ENCODE results near the gene SUPT3H. TPM values are rescaled to one million over a fixed set of nuclear protein-coding genes. Genes with fewer than 3 reads are reported as not detected.

SUPT3H gene
- total RNA-seq, 6 experiments from 2014 or later, result 5.6 to 8.2 (median 6.5) TPM

- DNase-seq, result no peak
- Mint-ChIP-seq H3K27me3 (ENCODE audit: insufficient read depth) (no peaks in the 10 kb centered on the region; the same call in 1 of the 2 replicates), H3K9me3 (no peaks in the 10 kb centered on the region), H3K4me1 (ENCODE audit: low read depth) (no peaks in the 10 kb centered on the region), H3K27ac (no peak overlapping the region), H3K36me3 (ENCODE audit: low read depth) (no peaks in the 10 kb centered on the region), H3K4me3 (no peak overlapping the region)
- no peak for TF ChIP-seq CTCF (IDR thresholded peaks at IDR 0.05)
Measured at GRCh38 chr6:44849806-44850205, 527.9 kb downstream of the SUPT3H start.

GRCh38 chr6:44843734-44844133, 534.0 kb downstream of the SUPT3H start:
- Mint-ChIP-seq H3K4me1 (ENCODE audit: low read depth) (no peaks in the 10 kb centered on the region), H3K4me3 (no peak overlapping the region), H3K27ac (no peak overlapping the region), H3K36me3 (ENCODE audit: low read depth) (no peaks in the 10 kb centered on the region), H3K27me3 (ENCODE audit: insufficient read depth) (no peaks in the 10 kb centered on the region; the same call in 1 of the 2 replicates), H3K9me3 (no peaks in the 10 kb centered on the region)
- TF ChIP-seq CTCF (IDR thresholded peaks at IDR 0.05), result no peak
- no peak for DNase-seq

- Mint-ChIP-seq H3K4me3 (no peak overlapping the region), H3K27me3 (ENCODE audit: insufficient read depth) (no peaks in the 10 kb centered on the region; the same call in 1 of the 2 replicates), H3K36me3 (ENCODE audit: low read depth) (no peaks in the 10 kb centered on the region), H3K9me3 (no peaks in the 10 kb centered on the region), H3K27ac (no peak overlapping the region), H3K4me1 (ENCODE audit: low read depth) (no peaks in the 10 kb centered on the region)
- TF ChIP-seq CTCF (IDR thresholded peaks at IDR 0.05), result no peak
- DNase-seq, result no peak
Measured at GRCh38 chr6:44842616-44843015, 535.1 kb downstream of the SUPT3H start.

- H3K27me3 Mint-ChIP-seq (ENCODE audit: insufficient read depth), result no peaks in the 10 kb centered on the region; the same call in 1 of the 2 replicates
- no peak for DNase-seq
- no peak for TF ChIP-seq CTCF (IDR thresholded peaks at IDR 0.05)
- H3K4me1 Mint-ChIP-seq (ENCODE audit: low read depth), result no peaks in the 10 kb centered on the region
- H3K9me3 Mint-ChIP-seq, result no peaks in the 10 kb centered on the region
- no peak overlapping the region for H3K27ac Mint-ChIP-seq
- H3K36me3 Mint-ChIP-seq (ENCODE audit: low read depth), result no peaks in the 10 kb centered on the region
- no peak overlapping the region for H3K4me3 Mint-ChIP-seq
Measured at GRCh38 chr6:44841829-44842228, 535.9 kb downstream of the SUPT3H start.

- H3K27me3 Mint-ChIP-seq (ENCODE audit: insufficient read depth), result no peaks in the 10 kb centered on the region; the same call in 1 of the 2 replicates
- no peaks in the 10 kb centered on the region for H3K36me3 Mint-ChIP-seq (ENCODE audit: low read depth)
- no peaks in the 10 kb centered on the region for H3K4me1 Mint-ChIP-seq (ENCODE audit: low read depth)
- TF ChIP-seq CTCF (IDR thresholded peaks at IDR 0.05), result no peak
- DNase-seq, result no peak
- no peak overlapping the region for H3K4me3 Mint-ChIP-seq
- H3K27ac Mint-ChIP-seq, result no peak overlapping the region
- H3K9me3 Mint-ChIP-seq, result no peaks in the 10 kb centered on the region
Measured at GRCh38 chr6:44837741-44838140, 540.0 kb downstream of the SUPT3H start.

- Mint-ChIP-seq H3K27me3 (ENCODE audit: insufficient read depth) (no peaks in the 10 kb centered on the region; the same call in 1 of the 2 replicates), H3K36me3 (ENCODE audit: low read depth) (no peaks in the 10 kb centered on the region), H3K27ac (no peak overlapping the region), H3K4me3 (no peak overlapping the region), H3K9me3 (no peaks in the 10 kb centered on the region), H3K4me1 (ENCODE audit: low read depth) (no peaks in the 10 kb centered on the region)
- no peak for TF ChIP-seq CTCF (IDR thresholded peaks at IDR 0.05)
- no peak for DNase-seq
Measured at GRCh38 chr6:44837255-44837654, 540.5 kb downstream of the SUPT3H start.
